ENCODE measurements around the gene ZNF138. TPM values are rescaled to one million over a fixed set of nuclear protein-coding genes. Genes with fewer than 3 reads are reported as not detected.
"Not testable (repeated sequence)": the region's sequence is repeated elsewhere in the genome, so short reads cannot be mapped to it uniquely, and the experiment has no call there.

ZNF138 gene
- total RNA-seq, 3 donors from 2014 or later = 7.4 to 8.6 (median 8.5) TPM

DNA sequence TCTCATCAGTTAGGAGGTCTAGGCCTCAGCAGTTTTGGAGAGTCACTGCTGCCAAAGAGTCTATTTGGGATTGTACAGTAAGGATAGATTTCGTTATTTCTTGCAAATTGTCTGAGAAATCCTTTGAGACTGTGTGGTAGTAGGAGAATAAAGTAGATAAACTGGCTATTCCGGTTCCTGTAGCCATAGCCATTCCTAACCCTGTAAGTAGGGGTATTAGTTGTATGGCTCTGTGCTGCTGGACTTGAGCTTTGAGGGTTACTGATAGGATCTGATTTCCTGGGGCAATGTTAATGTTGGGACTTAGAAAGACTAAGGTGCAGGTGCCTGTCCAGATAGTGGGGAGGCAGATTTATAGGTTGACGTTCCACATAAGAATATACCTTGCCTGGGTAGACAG lies 36.1 kb upstream of the ZNF138 start:
- no peaks in the 10 kb centered on the region for H3K4me1 ChIP-seq (ENCODE audit: low read depth)
- H3K9me3 ChIP-seq = no peaks in the 10 kb centered on the region
- intact Hi-C loops (cut with DNase I, micrococcal nuclease) = no loop called here
- H3K4me3 ChIP-seq = no peak overlapping the region
- TF ChIP-seq CTCF (IDR thresholded peaks at IDR 0.05) = no peak
- no peak for DNase-seq
- H3K36me3 ChIP-seq (ENCODE audit: low read depth) = no peaks in the 10 kb centered on the region
- no peak for ATAC-seq

DNA sequence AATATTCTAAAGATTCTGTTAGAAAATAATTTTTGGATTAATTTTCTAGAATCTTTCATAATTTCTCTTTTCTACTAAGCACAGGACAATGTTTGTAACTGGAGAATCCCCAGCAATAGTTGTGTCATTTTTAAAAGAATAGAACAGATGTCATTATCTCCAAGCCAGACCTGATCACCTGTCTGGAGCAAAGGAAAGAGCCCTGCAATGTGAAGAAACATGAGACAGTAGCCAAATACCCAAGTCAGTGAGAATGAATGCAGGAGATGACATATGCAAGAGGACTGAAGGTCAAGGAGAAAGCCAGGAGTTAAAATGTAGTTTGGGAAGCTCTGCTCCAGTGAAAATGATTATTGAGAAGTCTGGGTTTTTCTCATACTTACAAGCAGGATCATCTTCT lies 25.4 kb upstream of the ZNF138 start:
- H3K36me3 ChIP-seq (ENCODE audit: low read depth) = no peaks in the 10 kb centered on the region
- ATAC-seq (no peak), DNase-seq (no peak)
- intact Hi-C loops (cut with DNase I, micrococcal nuclease) = no loop called here
- no peak for TF ChIP-seq CTCF (IDR thresholded peaks at IDR 0.05)
- H3K4me1 ChIP-seq (ENCODE audit: low read depth) = no peaks in the 10 kb centered on the region
- no peaks in the 10 kb centered on the region for H3K9me3 ChIP-seq
- H3K4me3 ChIP-seq = no peak overlapping the region

- DNase-seq = no peak
- intact Hi-C loops (cut with DNase I, micrococcal nuclease) = no loop called here
- no peak for ATAC-seq
- H3K4me3 ChIP-seq = no peak overlapping the region
- H3K4me1 ChIP-seq (ENCODE audit: low read depth) = no peaks in the 10 kb centered on the region
- peaks cover 3% of the 10 kb centered on the region for H3K9me3 ChIP-seq
- TF ChIP-seq CTCF (IDR thresholded peaks at IDR 0.05) = no peak
- H3K36me3 ChIP-seq (ENCODE audit: low read depth) = no peaks in the 10 kb centered on the region
These were observed 19.9 kb upstream of the ZNF138 start for GRCh38 chr7:64774204-64774842.

DNA sequence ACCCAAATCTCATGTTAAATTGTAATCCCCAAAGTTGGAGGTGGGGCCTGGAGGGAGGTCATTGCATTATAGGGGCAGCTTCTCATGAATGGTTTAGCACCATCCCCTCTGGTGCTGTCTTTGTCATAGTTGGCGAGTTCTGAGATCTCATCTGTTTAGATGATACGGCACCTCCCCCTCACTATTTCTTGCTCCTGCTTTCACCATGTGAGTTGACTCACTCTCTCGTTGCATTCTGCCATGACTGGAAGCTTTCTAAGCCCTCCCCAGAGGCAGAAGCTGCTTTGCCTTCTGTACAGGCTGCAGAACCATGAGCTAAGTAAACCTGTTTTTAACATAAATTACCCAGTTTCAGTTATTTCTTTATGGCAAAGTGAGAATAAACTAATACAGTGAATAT lies 18.9 kb upstream of the ZNF138 start:
- intact Hi-C loops (cut with DNase I, micrococcal nuclease) = no loop called here
- Histone ChIP-seq H3K36me3 (ENCODE audit: low read depth) (no peaks in the 10 kb centered on the region), H3K9me3 (peaks cover 3% of the 10 kb centered on the region), H3K4me1 (ENCODE audit: low read depth) (no peaks in the 10 kb centered on the region), H3K4me3 (no peak overlapping the region)
- no peak for TF ChIP-seq CTCF (IDR thresholded peaks at IDR 0.05)
- ATAC-seq (no peak), DNase-seq (no peak)

DNA sequence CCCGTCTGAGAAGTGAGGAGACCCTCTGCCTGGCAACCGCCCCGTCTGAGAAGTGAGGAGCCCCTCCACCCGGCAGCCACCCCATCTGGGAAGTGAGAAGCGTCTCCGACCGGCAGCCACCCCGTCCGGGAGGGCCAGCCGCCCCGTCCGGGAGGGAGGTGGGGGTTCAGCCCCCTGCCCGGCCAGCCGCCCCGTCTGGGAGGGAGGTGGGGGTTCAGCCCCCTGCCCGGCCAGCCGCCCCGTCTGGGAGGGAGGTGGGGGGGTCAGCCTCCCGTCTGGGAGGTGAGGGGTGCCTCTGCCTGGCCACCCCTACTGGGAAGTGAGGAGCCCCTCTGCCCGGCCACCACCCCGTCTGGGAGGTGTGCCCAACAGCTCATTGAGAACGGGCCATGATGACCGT lies 9.4 kb upstream of the ZNF138 start:
- intact Hi-C loops (cut with DNase I, micrococcal nuclease); DNase-seq; ATAC-seq; H3K36me3 ChIP-seq (ENCODE audit: low read depth); H3K9me3 ChIP-seq; H3K4me3 ChIP-seq; H3K4me1 ChIP-seq (ENCODE audit: low read depth): not testable (repeated sequence)

DNA sequence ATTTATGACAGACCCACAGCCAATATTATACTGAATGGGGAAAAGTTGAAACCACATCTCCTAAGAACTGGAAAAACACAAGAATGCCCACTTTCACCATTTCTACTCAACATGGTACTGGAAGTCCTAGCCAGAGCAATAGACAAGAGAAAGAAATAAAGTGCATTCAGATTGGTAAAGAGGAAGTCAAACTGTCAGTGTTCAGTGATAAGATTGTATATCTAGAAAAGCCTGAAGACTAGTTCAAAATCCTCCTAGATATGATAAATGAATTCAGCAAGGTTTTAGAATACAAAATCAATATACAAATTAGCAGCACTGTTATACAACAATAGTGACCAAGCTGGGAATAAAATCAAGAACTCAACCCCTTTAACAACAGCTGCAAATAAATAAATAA lies 6.9 kb upstream of the ZNF138 start:
- no peaks in the 10 kb centered on the region for H3K9me3 ChIP-seq
- TF ChIP-seq CTCF (IDR thresholded peaks at IDR 0.05) = no peak
- intact Hi-C loops (cut with DNase I, micrococcal nuclease) = no loop called here
- H3K4me1 ChIP-seq (ENCODE audit: low read depth) = no peaks in the 10 kb centered on the region
- H3K36me3 ChIP-seq (ENCODE audit: low read depth) = no peaks in the 10 kb centered on the region
- H3K4me3 ChIP-seq = no peak overlapping the region
- ATAC-seq (no peak), DNase-seq (no peak)

- H3K9me3 ChIP-seq; H3K4me3 ChIP-seq; ATAC-seq; H3K36me3 ChIP-seq (ENCODE audit: low read depth); intact Hi-C loops (cut with DNase I, micrococcal nuclease); DNase-seq; H3K4me1 ChIP-seq (ENCODE audit: low read depth): not testable (repeated sequence)
These were observed 5.0 kb upstream of the ZNF138 start for GRCh38 chr7:64789241-64789640.

Measured in mucosa of descending colon (tissue), 3 donors.